Measurements from ENCODE around the gene CPM. TPM values are rescaled to one million over a fixed set of nuclear protein-coding genes. Genes with fewer than 3 reads are reported as not detected.
"Not testable (repeated sequence)": the region's sequence is repeated elsewhere in the genome, so short reads cannot be mapped to it uniquely, and the experiment has no call there.

Gene CPM
- total and polyA plus RNA-seq, 9 donors, result 2.0 to 11.3 (median 3.5) TPM

- not testable (repeated sequence) for H3K27me3 ChIP-seq (ENCODE audit: control insufficient read depth, insufficient read depth, low read length); H3K4me3 ChIP-seq (ENCODE audit: low read length); H3K27ac ChIP-seq (ENCODE audit: low read length); H3K36me3 ChIP-seq (ENCODE audit: control insufficient read depth, insufficient read depth, low read length); H3K4me1 ChIP-seq (ENCODE audit: control insufficient read depth, insufficient read depth, low read length); H3K9me3 ChIP-seq (replicated peaks; ENCODE audit: control insufficient read depth, low read depth, low read length)
- peak; percentile 48 for DNase-seq
- 89% methylated on average over 11 of the region's 19 CpGs for WGBS (ENCODE audit: insufficient coverage)
Observed at GRCh38 chr12:68802911-68803651, 129.9 kb downstream of the CPM start.

GRCh38 chr12:68802372-68802745, 130.6 kb downstream of the CPM start:
- H3K9me3 ChIP-seq (replicated peaks; ENCODE audit: control insufficient read depth, low read depth, low read length); H3K27me3 ChIP-seq (ENCODE audit: control insufficient read depth, insufficient read depth, low read length); H3K27ac ChIP-seq (ENCODE audit: low read length); DNase-seq; H3K4me3 ChIP-seq (ENCODE audit: low read length); H3K36me3 ChIP-seq (ENCODE audit: control insufficient read depth, insufficient read depth, low read length); H3K4me1 ChIP-seq (ENCODE audit: control insufficient read depth, insufficient read depth, low read length): not testable (repeated sequence)
- no CpG with 5 or more reads among the region's 2 CpGs for WGBS (ENCODE audit: insufficient coverage)

Other genes with a start within 250 kb of the CPM start
- gene NUP107, start 246.2 kb downstream of the CPM start, total RNA-seq, result 50.2 TPM
- gene NUP107, start 246.2 kb downstream of the CPM start, polyA plus RNA-seq (ENCODE audit: insufficient read depth in 1 of 8, insufficient read length in 8 of 8, low replicate concordance in 1 of 8), result 10 to 100 TPM; 35.3 to 50.0 (median 43.4) TPM
- gene SLC35E3, start 187.0 kb downstream of the CPM start, total RNA-seq, result 11.0 TPM
- gene SLC35E3, start 187.0 kb downstream of the CPM start, polyA plus RNA-seq (ENCODE audit: insufficient read depth in 1 of 8, insufficient read length in 8 of 8, low replicate concordance in 1 of 8), result 10 to 100 TPM; 13.4 to 24.8 (median 16.8) TPM
- 61.8 TPM for gene MDM2, start 125.0 kb downstream of the CPM start, total RNA-seq
- 10 to 100 TPM; 27.5 to 49.1 (median 41.5) TPM for gene MDM2, start 125.0 kb downstream of the CPM start, polyA plus RNA-seq (ENCODE audit: insufficient read depth in 1 of 8, insufficient read length in 8 of 8, low replicate concordance in 1 of 8)

Data from muscle of leg (tissue), 11 donors.